ENCODE measurements around the gene ZNF79.

ZNF79 gene

GRCh38 chr9:127397646-127398274 is 26.4 kb upstream of the ZNF79 start:
- peak overlapping the region; percentile 53 for H3K4me3 ChIP-seq (ENCODE audit: low read length)
- peak; percentile 47 for DNase-seq (ENCODE audit: low read depth)
- peak; percentile 46 for TF ChIP-seq CTCF (IDR thresholded peaks at IDR 0.05; ENCODE audit: insufficient read depth, low read depth, low read length, missing control alignments)

- no peak for TF ChIP-seq CTCF (IDR thresholded peaks at IDR 0.05; ENCODE audit: insufficient read depth, low read depth, low read length, missing control alignments)
- DNase-seq (ENCODE audit: low read depth) = no peak
- peak overlapping the region; percentile 53 for H3K4me3 ChIP-seq (ENCODE audit: low read length)
These were observed 25.9 kb upstream of the ZNF79 start for GRCh38 chr9:127398275-127398647.

GRCh38 chr9:127398715-127399400 is 25.3 kb upstream of the ZNF79 start:
- no peak overlapping the region for H3K4me3 ChIP-seq (ENCODE audit: low read length)

GRCh38 chr9:127399736-127400269 is 24.4 kb upstream of the ZNF79 start:
- no peak for DNase-seq (ENCODE audit: low read depth)
- TF ChIP-seq CTCF (IDR thresholded peaks at IDR 0.05; ENCODE audit: insufficient read depth, low read depth, low read length, missing control alignments) = no peak
- no peak overlapping the region for H3K4me3 ChIP-seq (ENCODE audit: low read length)

More at GRCh38 chr9:127398715-127399400, 25.3 kb upstream of the ZNF79 start:
- no peak for DNase-seq (ENCODE audit: low read depth)
- no peak for TF ChIP-seq CTCF (IDR thresholded peaks at IDR 0.05; ENCODE audit: insufficient read depth, low read depth, low read length, missing control alignments)

GRCh38 chr9:127402401-127403090 is 21.6 kb upstream of the ZNF79 start:
- no peak for DNase-seq (ENCODE audit: low read depth)
- no peak overlapping the region for H3K4me3 ChIP-seq (ENCODE audit: low read length)
- TF ChIP-seq CTCF (IDR thresholded peaks at IDR 0.05; ENCODE audit: insufficient read depth, low read depth, low read length, missing control alignments) = no peak

- H3K4me3 ChIP-seq (ENCODE audit: low read length) = no peak overlapping the region
- TF ChIP-seq CTCF (IDR thresholded peaks at IDR 0.05; ENCODE audit: insufficient read depth, low read depth, low read length, missing control alignments) = no peak
- DNase-seq (ENCODE audit: low read depth) = no peak
These were observed 20.5 kb upstream of the ZNF79 start for GRCh38 chr9:127403507-127404192.
